ENCODE measurements around the gene CNTN1.
"Not testable (repeated sequence)": the region's sequence is repeated elsewhere in the genome, so short reads cannot be mapped to it uniquely, and the experiment has no call there.

CNTN1 gene

DNA sequence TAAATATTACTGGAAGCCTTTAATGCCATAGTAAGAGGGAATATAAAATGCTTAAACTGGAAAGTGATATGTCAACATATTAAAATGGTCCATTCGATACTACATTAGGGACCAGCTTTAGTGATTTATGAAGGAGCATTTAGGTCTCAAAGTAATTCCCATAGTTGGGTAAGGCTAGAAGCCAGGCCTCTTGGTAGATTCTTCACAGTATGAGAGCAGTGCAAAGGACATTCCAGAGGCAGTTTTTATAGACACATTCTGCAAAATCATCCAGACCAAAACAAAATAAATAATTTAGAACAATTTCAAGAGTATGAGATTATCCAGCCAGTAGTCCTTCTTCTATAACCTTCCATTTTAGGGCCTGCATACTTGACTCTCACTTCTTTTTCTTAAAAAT is 353.3 kb downstream of the CNTN1 start:
- DNase-seq (ENCODE audit: low spot score): no peak

DNA sequence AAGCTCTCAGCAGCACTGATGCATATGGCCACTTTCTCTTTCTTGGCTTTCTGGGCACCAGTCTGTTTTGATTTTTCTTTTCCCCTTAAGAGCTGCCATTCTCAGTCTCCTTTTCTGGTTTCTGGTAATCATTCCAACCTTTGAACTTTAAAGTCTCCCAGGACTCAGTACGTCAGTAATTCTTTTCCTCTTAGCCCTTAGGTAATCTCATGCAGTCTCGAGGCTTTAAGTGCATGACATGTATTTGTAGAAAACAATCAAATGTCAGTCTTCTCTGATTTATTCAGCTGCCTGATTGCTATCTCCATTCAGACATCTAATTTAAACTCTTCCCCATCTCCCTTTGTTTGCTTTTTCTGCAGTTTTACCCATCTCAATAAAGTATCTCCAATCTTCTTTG is 356.8 kb downstream of the CNTN1 start:
- DNase-seq (ENCODE audit: low spot score): no peak

DNA sequence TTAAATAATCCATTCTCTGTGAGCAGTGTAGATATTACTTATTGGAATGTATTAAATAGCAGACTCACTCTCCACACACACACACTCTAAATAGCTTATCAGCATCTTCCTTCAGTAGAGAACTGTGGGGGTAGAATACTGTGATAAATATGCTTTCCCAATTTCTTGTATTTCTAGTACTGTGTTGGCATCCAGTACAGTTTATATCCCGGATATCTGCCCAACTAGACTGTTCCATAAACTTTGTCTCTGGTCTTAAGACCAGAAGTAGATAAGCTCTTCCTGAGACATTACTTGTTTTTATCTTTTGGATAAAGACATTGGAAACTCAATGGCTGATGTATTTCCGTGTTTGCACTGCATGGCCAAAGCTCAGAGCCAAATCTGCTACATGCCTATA is 359.7 kb downstream of the CNTN1 start:
- DNase-seq (ENCODE audit: low spot score): no peak

DNA sequence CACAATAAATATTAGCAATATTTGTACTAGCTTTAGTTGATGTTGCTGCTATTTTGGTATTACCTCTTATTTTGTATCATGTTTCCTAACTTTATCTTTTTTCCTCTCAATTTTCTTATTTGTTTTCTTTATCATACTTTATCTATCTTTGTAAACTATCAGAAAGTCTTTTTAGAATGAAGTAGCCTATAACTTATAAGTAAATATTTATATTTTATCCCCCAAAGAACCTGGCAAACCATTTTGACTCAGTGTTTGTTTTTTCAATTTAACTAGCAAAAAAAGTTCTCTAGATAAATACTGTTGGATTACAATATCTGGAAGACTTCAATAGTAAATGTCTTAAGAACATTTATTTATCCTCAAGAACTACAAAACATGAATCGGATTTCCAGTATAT is 360.2 kb downstream of the CNTN1 start:
- no peak for DNase-seq (ENCODE audit: low spot score)

DNA sequence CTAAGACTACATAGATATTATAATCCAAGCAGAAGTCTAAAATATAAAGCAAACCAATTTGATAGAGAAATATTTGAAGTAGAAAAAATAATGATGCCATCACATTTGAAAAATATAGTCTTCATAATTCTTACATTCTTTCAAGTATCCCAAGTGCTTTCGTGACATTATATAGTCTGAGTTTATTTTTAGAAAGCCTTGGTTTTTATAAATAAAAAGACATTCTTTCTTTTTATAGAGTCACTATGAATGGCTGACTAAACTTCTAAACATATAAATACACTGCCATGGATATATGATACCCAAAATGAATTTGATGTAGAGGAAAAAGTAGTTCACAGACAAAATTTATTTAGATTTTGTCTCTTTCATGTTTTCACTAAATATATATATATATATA is 360.8 kb downstream of the CNTN1 start:
- DNase-seq (ENCODE audit: low spot score): no peak

DNA sequence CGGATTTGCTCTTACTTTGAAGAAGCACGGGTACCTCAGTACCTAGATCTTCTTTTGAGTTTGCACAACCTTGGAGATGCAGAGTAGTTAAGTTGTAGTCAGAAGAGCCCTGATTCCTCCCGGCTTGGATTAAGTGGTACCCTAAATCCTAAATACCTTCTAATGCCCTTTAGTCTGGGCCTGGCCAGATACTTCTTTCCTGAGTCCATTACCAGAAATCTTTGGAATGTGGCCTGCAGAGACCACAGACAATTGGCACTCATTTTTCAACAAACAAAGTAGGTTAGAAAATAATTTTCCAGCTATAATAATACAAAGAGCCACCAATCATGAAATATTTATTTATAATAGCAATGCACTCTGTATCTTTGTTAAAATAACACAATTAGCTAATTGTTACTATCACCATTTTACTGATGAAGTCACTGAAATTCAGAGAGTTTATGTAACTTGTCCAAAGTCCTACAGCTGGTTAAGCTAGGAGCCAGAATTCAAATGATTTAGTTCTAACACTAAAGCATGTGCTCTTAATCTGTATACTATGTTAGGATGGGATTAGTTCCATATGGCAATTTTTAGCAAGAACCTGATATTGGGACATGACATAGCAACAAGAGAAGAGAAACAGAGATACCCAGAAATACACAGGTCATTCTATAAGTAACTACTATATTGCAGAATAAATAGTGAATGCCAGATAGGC is 363.8 kb downstream of the CNTN1 start:
- DNase-seq (ENCODE audit: low spot score): no peak

DNA sequence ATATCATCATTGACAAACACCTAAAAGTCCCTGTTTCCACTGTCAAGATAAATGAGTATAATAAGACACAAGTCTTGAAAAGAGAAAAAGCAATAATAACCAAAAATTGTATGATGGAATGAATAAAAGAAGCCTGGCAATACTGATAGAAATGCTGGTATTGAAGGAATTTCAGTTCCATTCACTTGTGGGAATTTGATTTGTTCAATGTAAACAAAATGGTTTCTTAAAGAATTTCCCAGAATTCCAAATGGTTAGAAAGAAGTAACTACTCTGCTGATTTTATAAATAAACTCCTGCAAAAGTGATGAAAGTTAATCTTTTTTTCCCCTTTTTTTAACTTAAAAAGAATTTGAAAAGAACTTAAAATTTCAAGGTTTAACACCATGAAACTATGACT is 366.0 kb downstream of the CNTN1 start:
- DNase-seq (ENCODE audit: low spot score): no peak

DNA sequence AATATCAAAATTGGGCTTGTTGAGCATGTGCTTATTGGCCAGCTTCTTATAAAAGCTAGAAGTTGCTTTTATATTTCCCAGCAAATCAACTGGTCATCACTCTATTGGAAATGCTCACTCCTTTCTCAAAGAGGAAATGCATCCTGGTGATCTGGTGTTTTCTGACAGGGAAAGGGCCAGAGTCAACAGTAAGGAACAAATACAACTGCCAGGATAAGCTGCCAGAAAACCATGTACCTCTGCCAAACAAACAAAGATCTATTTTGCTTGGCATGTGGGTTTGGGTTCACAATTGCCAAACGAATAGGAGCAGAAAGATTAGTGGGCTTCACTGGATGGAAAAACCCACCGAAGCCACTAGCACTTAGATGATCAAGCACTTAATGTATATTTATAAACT is 369.0 kb downstream of the CNTN1 start:
- DNase-seq (ENCODE audit: low spot score): no peak

DNA sequence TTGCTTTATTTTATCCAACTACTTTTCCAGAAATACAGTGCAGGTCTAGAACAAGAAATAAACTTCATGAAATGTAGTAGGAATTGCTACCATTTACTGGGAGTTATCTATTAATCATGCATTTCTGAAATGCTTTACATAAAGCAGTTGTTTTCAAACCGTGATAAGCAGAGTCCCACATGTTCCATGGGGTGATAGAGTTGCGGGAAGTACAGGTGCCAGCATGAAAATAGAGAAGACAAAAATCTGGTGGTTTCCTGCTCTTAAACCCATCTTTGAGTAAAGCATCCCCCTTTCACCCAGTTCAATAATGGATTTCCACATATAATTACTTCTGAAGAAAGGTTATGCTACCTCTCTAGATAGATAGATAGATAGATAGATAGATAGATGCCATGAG is 372.2 kb downstream of the CNTN1 start:
- no peak for DNase-seq (ENCODE audit: low spot score)

DNA sequence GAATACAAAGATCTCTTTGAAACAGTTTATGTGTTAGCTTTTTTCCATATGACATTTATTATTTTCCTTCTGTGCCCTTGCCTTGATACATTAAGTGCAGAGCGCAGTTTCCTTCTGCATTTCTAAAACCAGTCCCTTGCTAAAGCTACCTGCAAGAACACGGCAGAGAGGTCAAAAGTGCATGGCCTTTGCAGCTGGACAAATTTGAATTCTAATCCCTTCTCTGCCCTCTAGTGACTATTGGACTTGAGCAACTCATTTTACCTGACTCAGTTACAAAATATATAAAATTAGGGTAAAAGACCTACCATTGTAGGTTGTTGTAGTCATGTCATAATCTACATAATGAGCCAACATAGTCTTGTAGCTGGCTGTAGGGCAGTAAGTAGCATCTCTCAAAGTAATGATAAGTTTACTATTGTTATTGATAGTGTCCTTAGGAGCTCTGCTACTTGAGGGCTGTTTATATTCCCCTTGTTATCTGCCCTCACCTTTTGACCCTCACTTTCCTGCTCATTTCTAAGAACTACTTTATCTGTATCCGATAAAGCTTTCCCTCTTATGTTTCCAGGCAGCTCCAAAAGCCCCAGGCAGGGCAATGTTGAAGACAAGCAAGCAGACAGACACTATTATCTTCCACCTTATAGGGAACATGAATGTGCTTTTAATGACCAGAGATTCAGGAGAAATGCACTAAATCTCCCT is 375.9 kb downstream of the CNTN1 start:
- DNase-seq (ENCODE audit: low spot score): no peak

DNA sequence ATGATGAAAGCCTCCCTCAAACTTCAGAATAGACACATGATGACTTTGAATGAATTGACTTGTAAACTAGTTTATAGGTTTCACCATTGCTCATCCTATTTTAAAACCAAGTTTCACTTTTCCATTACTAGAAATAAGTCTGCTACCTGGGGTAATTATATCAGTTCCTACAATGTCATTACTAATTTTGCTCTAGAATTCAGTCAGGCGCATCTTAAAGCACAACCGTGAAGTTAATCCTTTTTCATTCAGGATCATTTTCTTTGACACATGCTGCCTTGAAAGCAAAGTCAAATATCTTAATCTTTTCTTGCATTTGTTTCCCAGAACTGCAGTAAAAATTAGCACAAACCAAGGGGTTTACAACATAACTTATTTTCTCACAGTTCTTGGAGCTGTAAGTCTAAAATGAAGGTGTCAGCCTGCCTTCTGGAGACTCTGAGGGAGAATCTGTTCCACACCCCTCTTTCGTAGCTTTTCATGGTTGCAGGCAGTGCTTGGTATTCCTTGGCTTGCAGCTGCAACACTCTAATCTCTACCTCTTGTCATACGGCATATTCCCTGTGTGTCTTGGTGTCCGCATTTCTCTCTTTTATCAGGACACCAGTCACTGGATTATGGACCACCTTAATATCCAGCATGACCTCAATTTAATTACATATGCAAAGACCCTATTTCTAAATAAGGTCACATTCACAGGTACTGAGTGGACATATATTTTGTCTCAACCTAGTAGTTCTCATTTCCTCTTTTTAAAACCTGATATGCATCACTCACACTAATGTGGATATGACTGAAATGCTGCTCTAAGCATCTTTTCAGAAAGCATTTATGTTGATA is 381.6 kb downstream of the CNTN1 start:
- no peak for DNase-seq (ENCODE audit: low spot score)

DNA sequence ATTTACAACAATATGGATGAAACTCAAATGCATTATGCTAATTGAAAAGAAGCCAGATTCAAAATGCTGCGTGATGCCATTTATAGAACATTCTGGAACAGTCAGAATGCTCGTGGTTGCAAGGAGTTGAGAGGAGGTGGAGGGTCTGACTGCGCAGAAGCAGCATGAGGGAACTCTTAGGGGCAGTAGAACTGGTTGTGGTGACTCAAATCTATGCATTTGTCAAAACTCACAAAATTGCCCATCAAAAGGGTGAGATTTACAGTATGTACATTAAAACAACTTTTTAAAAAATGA is 382.2 kb downstream of the CNTN1 start:
- DNase-seq (ENCODE audit: low spot score): no peak

DNA sequence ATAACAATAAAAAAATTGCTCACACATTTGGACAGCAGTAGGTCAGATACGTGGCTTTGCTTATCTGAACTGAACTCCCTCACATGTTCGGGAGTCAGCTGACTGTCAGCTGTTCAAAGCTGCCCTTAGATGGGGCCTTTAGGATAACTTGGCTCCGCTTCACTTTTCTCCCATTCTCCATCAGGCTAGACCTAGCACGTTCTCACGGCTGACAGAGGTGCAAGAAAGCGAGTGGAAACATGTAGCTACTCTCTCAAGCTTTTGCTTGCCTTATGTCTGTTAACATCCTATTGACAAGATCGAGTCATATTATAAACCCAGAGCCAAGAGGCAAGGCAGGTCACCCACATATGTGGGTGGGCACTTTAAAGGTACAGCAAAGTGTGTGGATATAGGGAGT is 383.9 kb downstream of the CNTN1 start:
- DNase-seq (ENCODE audit: low spot score): no peak

DNA sequence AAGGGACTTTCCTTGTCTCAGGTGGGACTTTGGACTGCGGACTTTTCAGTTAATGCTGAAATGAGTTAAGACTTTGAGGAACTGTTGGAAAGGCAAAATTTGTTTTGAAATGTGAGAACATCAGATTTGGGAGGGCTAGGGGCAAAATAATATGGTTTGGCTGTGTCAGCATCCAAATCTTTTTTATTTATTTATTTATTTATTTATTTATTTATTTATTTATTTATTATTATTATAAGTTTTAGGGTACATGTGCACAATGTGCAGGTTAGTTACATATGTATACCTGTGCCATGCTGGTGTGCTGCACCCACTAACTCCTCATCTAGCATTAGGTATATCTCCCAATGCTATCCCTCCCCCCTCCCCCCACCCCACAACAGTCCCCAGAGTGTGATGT is 389.0 kb downstream of the CNTN1 start:
- DNase-seq (ENCODE audit: low spot score): not testable (repeated sequence)

DNA sequence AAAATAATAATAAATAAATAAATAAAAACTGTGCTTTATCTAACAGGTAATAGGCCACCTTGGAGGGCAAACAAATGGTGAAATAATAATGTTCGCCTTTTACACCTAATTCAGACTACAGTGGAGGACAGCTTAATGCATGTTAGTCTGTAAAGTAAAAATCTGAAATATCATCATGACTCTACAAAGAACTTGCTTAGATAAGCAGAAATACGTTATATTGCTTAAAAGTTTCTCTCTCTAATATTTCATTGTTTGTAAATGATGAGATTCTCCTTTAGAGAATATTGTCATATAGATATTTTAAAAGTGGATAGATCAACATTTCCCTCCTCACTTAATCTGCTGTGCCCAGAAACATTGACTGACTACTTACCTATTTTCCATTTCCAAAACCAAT is 397.2 kb downstream of the CNTN1 start:
- DNase-seq (ENCODE audit: low spot score): no peak

DNA sequence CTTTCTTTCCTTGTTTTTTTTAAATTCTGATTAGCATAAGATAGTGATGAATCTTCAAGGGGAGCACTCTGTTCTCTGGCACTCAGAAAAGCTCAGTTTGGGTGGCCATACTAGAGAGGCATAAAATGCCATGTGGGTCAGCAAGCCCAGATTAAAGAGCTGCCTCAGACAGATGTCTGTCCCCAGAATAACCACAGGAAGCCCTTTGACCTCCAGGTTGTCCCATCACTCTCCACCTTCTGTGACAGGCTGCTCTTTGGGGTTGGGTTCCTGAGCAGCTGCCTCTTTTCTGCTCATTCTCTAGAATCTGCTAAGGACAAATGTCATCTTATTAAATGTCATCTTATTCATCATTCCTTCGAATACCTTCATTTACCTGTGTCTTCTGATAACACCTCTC is 399.9 kb downstream of the CNTN1 start:
- no peak for DNase-seq (ENCODE audit: low spot score)

DNA sequence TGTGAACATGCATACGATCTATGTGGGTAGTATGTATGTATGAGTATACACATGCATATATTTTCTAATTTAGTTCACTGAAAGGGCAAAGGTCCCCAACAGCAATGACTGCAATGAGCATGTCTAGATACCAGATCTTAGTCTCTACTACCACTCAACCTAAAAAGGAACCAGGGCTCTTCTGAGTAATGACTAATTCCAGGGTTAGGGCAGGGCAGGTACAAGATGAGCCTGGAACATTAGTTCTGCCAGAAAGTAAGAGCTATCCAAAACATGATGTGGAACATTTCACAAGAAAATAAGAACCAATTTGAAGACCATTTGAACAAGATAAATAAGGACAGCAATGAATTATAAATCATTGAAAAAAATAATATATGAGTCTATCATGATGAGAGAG is 404.6 kb downstream of the CNTN1 start:
- DNase-seq (ENCODE audit: low spot score): no peak

DNA sequence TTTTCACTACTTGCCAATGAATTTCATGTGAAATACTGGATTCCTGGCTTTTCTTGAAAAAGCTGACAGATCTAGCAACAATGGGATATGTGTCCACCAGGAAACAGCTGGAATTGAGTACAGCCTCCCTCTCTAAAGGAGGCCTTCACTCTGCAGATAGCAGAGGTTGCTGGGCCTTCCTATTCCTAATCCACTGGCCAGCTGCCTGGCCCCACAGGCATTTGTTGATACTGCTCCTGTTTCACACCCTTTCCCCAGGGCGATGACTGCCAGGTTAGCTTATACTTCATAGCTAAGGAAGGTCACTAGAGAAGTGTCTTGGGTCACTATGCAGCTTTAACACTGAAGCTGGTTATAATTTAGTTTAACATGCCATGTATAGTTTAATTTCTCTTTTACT is 408.3 kb downstream of the CNTN1 start:
- DNase-seq (ENCODE audit: low spot score): no peak

DNA sequence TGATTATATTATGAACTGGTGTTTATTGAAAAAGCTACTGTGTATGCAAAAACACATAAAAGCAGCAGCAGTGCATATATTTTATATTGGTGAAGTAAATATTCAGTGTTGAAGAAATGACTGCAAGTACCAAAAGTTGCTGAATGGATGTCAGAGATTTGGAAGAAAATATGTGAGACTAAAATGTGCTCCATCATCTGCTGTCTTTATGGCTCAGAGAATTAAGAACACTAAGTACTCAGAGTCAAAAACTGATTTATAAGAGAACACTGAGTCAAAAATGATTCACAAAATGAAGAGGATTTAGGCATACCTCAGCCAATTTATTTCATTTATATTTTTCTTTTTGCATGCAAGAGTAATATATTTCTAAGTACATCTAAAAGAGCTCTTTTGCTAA is 409.6 kb downstream of the CNTN1 start:
- no peak for DNase-seq (ENCODE audit: low spot score)

DNA sequence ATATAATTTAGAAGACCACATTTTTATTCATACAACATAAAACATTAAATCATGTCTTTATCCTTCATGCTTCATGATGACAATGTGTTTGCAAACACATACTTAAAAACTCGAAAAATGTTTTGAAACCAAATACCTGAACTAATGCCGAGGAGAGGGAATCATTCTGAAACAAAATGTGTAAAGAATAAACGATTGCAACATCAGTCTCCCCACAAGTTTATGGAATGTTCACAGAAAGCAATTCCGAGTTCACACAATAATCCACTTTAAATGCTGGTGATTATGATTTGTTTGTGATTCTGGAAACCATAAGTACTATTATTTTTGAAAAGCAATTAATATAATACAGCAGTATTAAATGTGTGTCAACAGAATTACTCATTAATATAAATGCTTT is 411.4 kb downstream of the CNTN1 start:
- DNase-seq (ENCODE audit: low spot score): peak; percentile 4

DNA sequence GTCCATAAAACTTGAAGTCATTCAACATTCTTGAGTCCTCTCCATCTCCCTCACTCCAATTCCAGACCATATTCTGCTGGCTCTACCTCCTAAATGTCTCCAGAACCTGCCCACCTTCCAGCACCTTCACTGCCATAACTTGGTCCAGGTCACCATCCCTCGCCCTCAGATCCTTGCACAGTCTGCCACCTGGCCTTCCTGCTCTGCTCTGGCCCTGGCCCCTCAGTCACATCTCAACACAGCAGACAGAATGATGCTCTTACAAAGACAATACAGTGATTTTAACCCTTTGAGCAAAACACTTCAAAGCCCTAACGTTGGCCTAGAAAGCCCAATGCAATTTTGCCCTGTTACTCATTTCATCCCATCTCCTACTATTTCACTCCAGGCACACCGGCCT is 414.1 kb downstream of the CNTN1 start:
- no peak for DNase-seq (ENCODE audit: low spot score)

DNA sequence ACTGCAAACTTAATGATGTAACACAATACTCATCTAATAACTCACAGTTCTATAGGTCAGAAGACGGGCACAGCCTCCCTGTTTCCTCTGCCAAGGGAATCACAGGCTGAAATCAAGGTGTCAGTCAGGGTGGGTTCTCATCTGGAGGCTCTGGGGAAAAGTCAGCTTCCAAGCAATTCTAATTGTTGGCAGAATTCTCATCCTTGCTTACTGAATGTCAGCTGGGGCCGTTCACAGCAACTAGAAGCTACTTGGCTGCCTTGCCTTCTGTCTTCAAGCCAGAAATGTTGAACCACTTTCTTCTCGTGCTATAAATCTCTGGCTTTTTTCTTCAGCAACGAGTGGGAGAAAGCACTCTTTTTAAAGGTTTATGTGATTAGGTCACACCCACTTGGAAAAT is 415.8 kb downstream of the CNTN1 start:
- DNase-seq (ENCODE audit: low spot score): no peak

DNA sequence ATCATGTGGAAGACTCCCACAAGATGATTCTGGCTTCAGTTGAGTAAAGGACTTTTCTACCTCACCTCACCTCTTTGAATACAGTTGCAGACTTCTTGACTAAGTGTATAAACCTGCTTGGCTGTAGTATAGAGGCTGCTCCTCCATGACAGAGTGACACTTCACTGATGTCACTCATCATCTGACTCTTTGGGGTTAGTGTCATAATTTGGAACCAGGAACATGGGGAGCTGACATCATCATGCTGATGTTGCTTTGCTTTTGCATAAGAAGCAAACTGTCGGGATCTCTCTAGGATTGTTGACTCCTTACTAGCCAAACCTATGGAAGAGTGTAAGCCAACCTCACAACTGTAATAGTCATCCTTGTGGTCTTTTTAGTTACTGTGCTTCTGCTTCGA is 420.7 kb downstream of the CNTN1 start:
- DNase-seq (ENCODE audit: low spot score): no peak
